A549 treated with CpdA at 1 μM for 4 hours (cell line): Measurements from ENCODE around the gene MAP6. TPM values are rescaled to one million over a fixed set of nuclear protein-coding genes. Genes with fewer than 3 reads are reported as not detected.

Experiments used
- total RNA-seq: library from RNA; stranded (reverse); fragments of 200-300 nt; extraction: Qiagen RNA extraction; gene quantifications from 5 replicates; pipeline ENCODE4 v1.2.3, GENCODE V29; 2022; ENCODE audit warnings: low read depth

MAP6 gene
- 1.5 to 1.7 TPM (median 1.7 TPM) in 5 replicates for total RNA-seq

DNA sequence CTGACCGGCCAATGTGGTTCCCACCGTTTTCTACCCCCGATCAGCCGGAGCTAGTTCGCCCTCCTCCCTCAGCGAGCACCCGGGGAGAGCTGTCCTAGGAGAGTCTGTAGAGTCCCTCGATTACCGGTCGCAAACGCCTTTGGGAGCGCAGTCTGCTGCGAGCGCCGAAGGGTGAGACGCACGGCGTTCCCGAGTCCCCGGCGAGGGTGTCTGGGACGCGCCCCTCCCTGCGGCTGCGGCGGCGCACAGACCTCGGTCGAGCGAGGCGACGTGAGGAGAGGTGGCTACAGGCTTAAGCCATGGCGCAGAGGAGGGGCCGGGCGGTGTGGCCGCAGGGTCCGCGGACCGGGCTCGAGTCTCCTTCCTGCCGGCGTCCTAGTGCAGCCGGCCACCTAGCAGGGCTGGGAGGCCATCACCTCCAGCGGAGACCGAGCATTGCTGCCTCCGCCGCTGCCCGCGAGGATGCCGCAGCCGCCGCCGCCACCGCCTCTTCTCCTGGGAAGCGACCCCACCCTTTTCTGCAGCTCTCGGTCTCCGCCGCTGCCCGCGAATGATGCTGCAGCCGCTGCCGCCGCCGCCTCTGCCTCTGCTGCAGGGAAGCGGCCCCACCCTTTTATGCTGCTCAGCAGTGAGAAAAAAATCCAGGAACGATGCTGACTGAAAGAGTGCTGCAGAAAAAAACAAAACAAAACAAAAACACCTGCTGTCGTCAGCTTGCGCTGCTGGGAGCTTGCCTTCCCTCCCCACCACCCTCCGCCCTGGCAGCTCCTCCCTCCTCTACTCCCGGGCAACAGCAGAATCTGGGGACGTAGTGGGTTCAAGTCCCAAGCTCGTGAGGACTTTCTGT, at the start of gene MAP6:
MAP6 (minus strand) TSS at position 588 of the 847 bp plus-strand sequence. CDS start 669 bp downstream, outside the sequence.

DNA sequence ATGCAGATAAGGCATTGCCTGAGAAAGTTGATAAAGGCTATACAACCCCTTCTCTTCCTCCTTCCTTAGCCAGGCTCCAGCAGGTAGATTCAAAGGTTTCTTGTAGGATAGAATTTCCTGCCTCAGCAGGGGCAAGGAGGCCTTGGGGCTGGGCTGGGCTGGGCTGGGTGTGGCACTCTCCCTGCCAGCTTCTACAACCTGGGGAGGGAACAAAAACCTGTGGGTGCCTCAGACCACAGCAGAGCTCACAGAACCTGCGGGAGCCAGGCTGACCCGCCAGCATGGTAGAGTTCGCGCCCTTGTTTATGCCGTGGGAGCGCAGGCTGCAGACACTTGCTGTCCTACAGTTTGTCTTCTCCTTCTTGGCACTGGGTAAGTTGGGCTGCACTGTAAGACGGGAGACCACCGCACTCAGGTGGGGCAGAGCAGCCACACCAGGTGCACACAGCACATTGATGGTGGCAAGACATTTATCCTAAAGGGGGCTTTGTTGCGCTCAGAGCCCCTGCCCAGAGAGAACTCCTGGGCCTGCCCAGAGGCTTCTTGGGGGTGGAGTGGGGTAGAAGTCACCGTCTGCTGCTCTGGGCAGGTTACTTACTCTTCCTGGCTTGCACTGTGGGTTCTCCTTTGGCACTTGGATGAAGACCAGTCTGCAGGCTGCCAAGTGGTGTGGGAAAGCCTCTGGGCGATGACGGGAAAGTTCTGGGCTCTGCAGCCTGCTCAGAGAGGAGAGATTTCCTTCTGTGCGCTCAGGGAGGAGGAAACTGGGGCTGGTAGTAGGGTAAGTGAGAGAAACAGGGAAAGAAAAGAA, 49.0 kb upstream of the MAP6 start, which contains the start of gene MOGAT2:
MOGAT2 (plus strand) TSS at position 231 of the 811 bp plus-strand sequence; CDS start at position 282, 51 bp downstream.

GRCh38 chr11:75562048-75562835, 106.6 kb downstream of the MAP6 start, which contains the start of gene SERPINH1:
SERPINH1 (plus strand) TSS chr11:75562253; CDS start chr11:75566350, 4,097 bp downstream.

Other genes with a start within 250 kb of the MAP6 start
- 0.64 to 1.4 TPM (median 1.1 TPM) in 5 replicates for gene KLHL35, start 235.8 kb downstream of the MAP6 start, total RNA-seq
- 8.1 to 13.4 TPM (median 11.2 TPM) in 5 replicates for gene GDPD5, start 143.1 kb downstream of the MAP6 start, total RNA-seq
- 72.0 to 121 TPM (median 107 TPM) in 5 replicates for gene SERPINH1, start 106.8 kb downstream of the MAP6 start, total RNA-seq
- not detected in 5 replicates for gene MOGAT2, start 48.8 kb upstream of the MAP6 start, total RNA-seq
- 2.0 to 2.7 TPM (median 2.0 TPM) in 5 replicates for gene DGAT2, start 99.7 kb upstream of the MAP6 start, total RNA-seq
- 9.2 to 11.6 TPM (median 10.1 TPM) in 5 replicates for gene UVRAG, start 146.2 kb upstream of the MAP6 start, total RNA-seq